Cardiac septum (tissue), 1 donor: ENCODE measurements around the gene NPIPA1. TPM values are rescaled to one million over a fixed set of nuclear protein-coding genes. Genes with fewer than 3 reads are reported as not detected.

Experiments used
- microRNA-seq: library from miRNA; unstranded; fragments of <30 nt; microRNA quantifications from one replicate; pipeline ENCODE4 v1.2.0, GENCODE V29; 2020
- total RNA-seq: library from RNA; stranded (reverse); fragmentation: NEBNext Ultra II Directional; extraction: Animal tissue kit (Norgen Biotek cat#: 25700); gene quantifications from one replicate; pipeline ENCODE4 v1.2.1, GENCODE V29; 2021
- donor health status: DM: no; HTN: no; CAD: no.

NPIPA1 gene
- total RNA-seq, 1 donor from 2014 or later, result 67.7 TPM

Small RNA genes lying within 50 kb of the gene (microRNA-seq; reads per million reads assigned to microRNA genes)
- not detected for gene MIR3180-1
- gene MIR3670-1, result not detected
- not detected for gene MIR6511A1
- not detected for gene MIR6770-1

Other genes starting within 250 kb of the NPIPA1 start
- gene PLA2G10, start 243.1 kb upstream of the NPIPA1 start, total RNA-seq, result not detected
- 2.0 TPM for gene NPIPA3, start 234.0 kb upstream of the NPIPA1 start, total RNA-seq
- 4.5 TPM for gene NPIPA2, start 194.9 kb upstream of the NPIPA1 start, total RNA-seq
- 84.9 TPM for gene NOMO1, start 103.7 kb upstream of the NPIPA1 start, total RNA-seq
- gene PDXDC1, start 37.6 kb downstream of the NPIPA1 start, total RNA-seq, result 72.1 TPM
- gene NTAN1, start 118.6 kb downstream of the NPIPA1 start, total RNA-seq, result 33.6 TPM
- 22.3 TPM for gene RRN3, start 156.8 kb downstream of the NPIPA1 start, total RNA-seq